ENCODE measurements around the gene PEMT. TPM values are rescaled to one million over a fixed set of nuclear protein-coding genes. Genes with fewer than 3 reads are reported as not detected.

Gene PEMT
- total RNA-seq, 3 donors from 2014 or later (not counting 1 experiment from before 2014, with no cell fraction given) = 10.3 to 13.6 (median 12.6) TPM

- H3K27ac Mint-ChIP-seq = no peak overlapping the region
- DNase-seq = no peak
- Histone ChIP-seq H3K36me3 (ENCODE audit: control insufficient read depth, insufficient read depth, low read length) (no peaks in the 10 kb centered on the region), H3K27me3 (ENCODE audit: control insufficient read depth, insufficient read depth, low read length) (no peaks in the 10 kb centered on the region), H3K4me1 (ENCODE audit: control insufficient read depth, insufficient read depth, low read length) (no peaks in the 10 kb centered on the region), H3K9me3 (ENCODE audit: control insufficient read depth, insufficient read depth, low read length) (no peaks in the 10 kb centered on the region), H3K4me3 (ENCODE audit: low read length) (no peak overlapping the region), H3K27ac (ENCODE audit: low read length) (no peak overlapping the region)
- TF ChIP-seq, protein P1, sequence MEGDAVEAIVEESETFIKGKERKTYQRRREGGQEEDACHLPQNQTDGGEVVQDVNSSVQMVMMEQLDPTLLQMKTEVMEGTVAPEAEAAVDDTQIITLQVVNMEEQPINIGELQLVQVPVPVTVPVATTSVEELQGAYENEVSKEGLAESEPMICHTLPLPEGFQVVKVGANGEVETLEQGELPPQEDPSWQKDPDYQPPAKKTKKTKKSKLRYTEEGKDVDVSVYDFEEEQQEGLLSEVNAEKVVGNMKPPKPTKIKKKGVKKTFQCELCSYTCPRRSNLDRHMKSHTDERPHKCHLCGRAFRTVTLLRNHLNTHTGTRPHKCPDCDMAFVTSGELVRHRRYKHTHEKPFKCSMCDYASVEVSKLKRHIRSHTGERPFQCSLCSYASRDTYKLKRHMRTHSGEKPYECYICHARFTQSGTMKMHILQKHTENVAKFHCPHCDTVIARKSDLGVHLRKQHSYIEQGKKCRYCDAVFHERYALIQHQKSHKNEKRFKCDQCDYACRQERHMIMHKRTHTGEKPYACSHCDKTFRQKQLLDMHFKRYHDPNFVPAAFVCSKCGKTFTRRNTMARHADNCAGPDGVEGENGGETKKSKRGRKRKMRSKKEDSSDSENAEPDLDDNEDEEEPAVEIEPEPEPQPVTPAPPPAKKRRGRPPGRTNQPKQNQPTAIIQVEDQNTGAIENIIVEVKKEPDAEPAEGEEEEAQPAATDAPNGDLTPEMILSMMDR (IDR thresholded peaks at IDR 0.05) = no peak
- H3K4me3 Mint-ChIP-seq = no peak overlapping the region
- 70% methylated on average over 4 of the region's 4 CpGs for WGBS (ENCODE audit: insufficient coverage)
- no peak for ATAC-seq
- H3K4me1 Mint-ChIP-seq = no peaks in the 10 kb centered on the region
- intact Hi-C loops (cut with micrococcal nuclease) = no loop called here
- peaks cover 0 to 4% of the 10 kb centered on the region in 2 donors for H3K27me3 Mint-ChIP-seq (ENCODE audit: low read depth in 2 of 2)
- no peaks in the 10 kb centered on the region for H3K9me3 Mint-ChIP-seq
- H3K36me3 Mint-ChIP-seq = no peaks in the 10 kb centered on the region
These were observed 14.2 kb upstream of the PEMT start for GRCh38 chr17:17605729-17606088.

- Histone ChIP-seq H3K4me1 (ENCODE audit: control insufficient read depth, insufficient read depth, low read length) (no peaks in the 10 kb centered on the region), H3K9me3 (ENCODE audit: control insufficient read depth, insufficient read depth, low read length) (no peaks in the 10 kb centered on the region), H3K4me3 (ENCODE audit: low read length) (no peak overlapping the region), H3K27me3 (ENCODE audit: control insufficient read depth, insufficient read depth, low read length) (no peaks in the 10 kb centered on the region), H3K27ac (ENCODE audit: low read length) (no peak overlapping the region), H3K36me3 (ENCODE audit: control insufficient read depth, insufficient read depth, low read length) (no peaks in the 10 kb centered on the region)
- no peak overlapping the region for H3K4me3 Mint-ChIP-seq
- intact Hi-C loops (cut with micrococcal nuclease) = no loop called here
- no peak overlapping the region for H3K27ac Mint-ChIP-seq
- ATAC-seq (no peak), DNase-seq (no peak)
- TF ChIP-seq, protein P1 (IDR thresholded peaks at IDR 0.05) = no peak
- H3K27me3 Mint-ChIP-seq (ENCODE audit: low read depth in 2 of 2) = peaks cover 0 to 4% of the 10 kb centered on the region in 2 donors
- no peaks in the 10 kb centered on the region for H3K9me3 Mint-ChIP-seq
- H3K36me3 Mint-ChIP-seq = no peaks in the 10 kb centered on the region
- WGBS (ENCODE audit: insufficient coverage) = 93% methylated on average over 14 of the region's 14 CpGs
- no peaks in the 10 kb centered on the region for H3K4me1 Mint-ChIP-seq
These were observed 13.7 kb upstream of the PEMT start for GRCh38 chr17:17605083-17605728.

- Histone ChIP-seq H3K27me3 (ENCODE audit: control insufficient read depth, insufficient read depth, low read length) (no peaks in the 10 kb centered on the region), H3K4me3 (ENCODE audit: low read length) (no peak overlapping the region), H3K4me1 (ENCODE audit: control insufficient read depth, insufficient read depth, low read length) (no peaks in the 10 kb centered on the region), H3K36me3 (ENCODE audit: control insufficient read depth, insufficient read depth, low read length) (no peaks in the 10 kb centered on the region), H3K27ac (ENCODE audit: low read length) (no peak overlapping the region), H3K9me3 (ENCODE audit: control insufficient read depth, insufficient read depth, low read length) (no peaks in the 10 kb centered on the region)
- TF ChIP-seq, protein P1 (IDR thresholded peaks at IDR 0.05) = no peak
- no peaks in the 10 kb centered on the region for H3K4me1 Mint-ChIP-seq
- DNase-seq = no peak
- H3K27ac Mint-ChIP-seq = no peak overlapping the region
- no peaks in the 10 kb centered on the region for H3K36me3 Mint-ChIP-seq
- intact Hi-C loops (cut with micrococcal nuclease) = no loop called here
- H3K4me3 Mint-ChIP-seq = no peak overlapping the region
- no peak for ATAC-seq
- 86% methylated on average over 1 of the region's 1 CpG for WGBS (ENCODE audit: insufficient coverage)
- H3K9me3 Mint-ChIP-seq = no peaks in the 10 kb centered on the region
- peaks cover 0 to 4% of the 10 kb centered on the region in 2 donors for H3K27me3 Mint-ChIP-seq (ENCODE audit: low read depth in 2 of 2)
These were observed 12.4 kb upstream of the PEMT start for GRCh38 chr17:17603895-17604225.

All from natural killer cell (primary cell).